Gastrocnemius medialis (tissue), 4 donors: ENCODE measurements around the gene TCF7L2. TPM values are rescaled to one million over a fixed set of nuclear protein-coding genes. Genes with fewer than 3 reads are reported as not detected.
"Not testable (repeated sequence)": the region's sequence is repeated elsewhere in the genome, so short reads cannot be mapped to it uniquely, and the experiment has no call there.

Source experiments
- ATAC-seq, 2 donors: fragments of 150-250 bp; one replicate each; pipeline ENCODE4 v1.9.1; 2016
- DNase-seq, 2 donors: peaks; one replicate each; pipeline ENCODE4 v3.0.0-alpha.2; 2019
- H3K27ac ChIP-seq, 4 donors: fragments of 200-600 bp; sonication (generic); 1 replicate in 1 of 4; 2 replicates in 3 of 4; pipeline ENCODE4 v1.5.1; 2016 to 2018; ENCODE audit warnings: mild to moderate bottlenecking in 2 of 4, moderate library complexity in 1 of 4
- H3K27me3 ChIP-seq, 3 donors: fragments of 200-600 bp; sonication (generic) in 2 of 3; 1 replicate in 1 of 3; 2 replicates in 2 of 3; pipeline versions ENCODE4 v1.5.1 to v1.6.0; 2016 to 2019; ENCODE audit warnings: mild to moderate bottlenecking in 1 of 3, moderate library complexity in 1 of 3
- H3K36me3 ChIP-seq, 2 donors: fragments of 200-600 bp; sonication (generic) in 1 of 2; one replicate each; pipeline ENCODE4 v1.5.1; 2017 to 2018
- H3K4me1 ChIP-seq, 2 donors: fragments of 200-600 bp; sonication (generic) in 1 of 2; one replicate each; pipeline ENCODE4 v1.5.1; 2016 to 2017; ENCODE audit warnings: mild to moderate bottlenecking in 2 of 2
- H3K4me3 ChIP-seq, 4 donors: fragments of 200-600 bp; sonication (generic) in 3 of 4; 1 replicate in 1 of 4; 2 replicates in 3 of 4; pipeline ENCODE4 v1.5.1; 2016 to 2019; ENCODE audit warnings: mild to moderate bottlenecking in 2 of 4
- H3K9me3 ChIP-seq, 3 donors: fragments of 200-600 bp; sonication (generic) in 2 of 3; 1 replicate in 1 of 3; 2 replicates in 2 of 3; pipeline ENCODE4 v1.5.1; 2016 to 2019
- CTCF ChIP-seq, 5 experiments: fragments of 450-650 bp in 3 of 5; fragments of 200-600 bp in 2 of 5; sonication (generic) in 2 of 5; IDR thresholded peaks in 4 of 5; conservative IDR thresholded peaks in 1 of 5; 1 replicate in 4 of 5; 2 replicates in 1 of 5; pipeline ENCODE4 v1.5.1; 2016 to 2019; ENCODE audit warnings: antibody characterized with exemption in 5 of 5, mild to moderate bottlenecking in 3 of 5, moderate library complexity in 3 of 5
- POLR2A ChIP-seq, 2 donors: fragments of 450-650 bp; IDR thresholded peaks; one replicate each; pipeline ENCODE4 v1.6.1; 2017; ENCODE audit warnings: antibody characterized with exemption in 2 of 2, mild to moderate bottlenecking in 2 of 2, moderate library complexity in 2 of 2
- in situ Hi-C, 4 donors: fragments of 200-750 bp; cut with MboI; loops; one replicate each; pipeline versions ENCODE4 v1.15.0 to v1.8.0; 2017; ENCODE audit warnings: low sequenced_read_pairs in 4 of 4
- intact Hi-C: fragments of 100-400 bp; cut with DNase I; formaldehyde crosslinking; loops from one replicate; pipeline ENCODE4 v1.15.1; 2023; ENCODE audit warnings: low total_unique reads
- total RNA-seq, 4 donors: library from RNA; depleted of rRNA; stranded (reverse); fragments of >200 nt; gene quantifications; one replicate each; pipeline versions ENCODE4 v1.1.0 to v1.2.3, GENCODE V29; 2016

TCF7L2 gene
- total RNA-seq, 4 donors from 2014 or later, result 4.6 to 5.1 (median 5.0) TPM

- Histone ChIP-seq H3K36me3 (no peaks in the 10 kb centered on the region), H3K27me3 (no peaks in the 10 kb centered on the region), H3K9me3 (no peaks in the 10 kb centered on the region), H3K27ac (no peak overlapping the region), H3K4me1 (peaks cover 10 to 12% of the 10 kb centered on the region in 2 donors), H3K4me3 (no peak overlapping the region)
- ATAC-seq (no peak), DNase-seq (no peak)
- intact Hi-C loops, result no loop called here
- in situ Hi-C loops, result loop anchor here in 1 of 4 donors (25.0 kb wide), 1 partner anchor 366 kb away; no protein-coding TSS in a partner anchor
- TF ChIP-seq CTCF (IDR thresholded peaks at IDR 0.05 in 4 of 5, conservative IDR thresholded peaks at IDR 0.05 in 1 of 5) (no peak), POLR2A (IDR thresholded peaks at IDR 0.05) (no peak)
Measured at GRCh38 chr10:113103131-113103840, 153.2 kb downstream of the TCF7L2 start.

GRCh38 chr10:113104047-113104446, 154.0 kb downstream of the TCF7L2 start:
- Histone ChIP-seq H3K4me1 (peaks cover 10 to 12% of the 10 kb centered on the region in 2 donors), H3K4me3 (no peak overlapping the region), H3K9me3 (no peaks in the 10 kb centered on the region), H3K27me3 (no peaks in the 10 kb centered on the region), H3K36me3 (no peaks in the 10 kb centered on the region), H3K27ac (peak overlapping the region in 1 of 4 donors; percentile 12)
- TF ChIP-seq CTCF (IDR thresholded peaks at IDR 0.05 in 4 of 5, conservative IDR thresholded peaks at IDR 0.05 in 1 of 5), result no peak
- no peak for TF ChIP-seq POLR2A (IDR thresholded peaks at IDR 0.05)
- ATAC-seq, result no peak
- no peak for DNase-seq
- in situ Hi-C loops (loop anchor here in 1 of 4 donors (25.0 kb wide), 1 partner anchor 367 kb away; no protein-coding TSS in a partner anchor), intact Hi-C loops (no loop called here)

GRCh38 chr10:113108194-113108835, 158.3 kb downstream of the TCF7L2 start:
- in situ Hi-C loops, result loop anchor here in 1 of 4 donors (25.0 kb wide), 1 partner anchor 371 kb away; no protein-coding TSS in a partner anchor
- intact Hi-C loops, result no loop called here
- Histone ChIP-seq H3K4me1 (peaks cover 10 to 12% of the 10 kb centered on the region in 2 donors), H3K9me3 (no peaks in the 10 kb centered on the region), H3K36me3 (no peaks in the 10 kb centered on the region), H3K27ac (no peak overlapping the region), H3K27me3 (no peaks in the 10 kb centered on the region), H3K4me3 (no peak overlapping the region)
- no peak for ATAC-seq
- DNase-seq, result no peak
- TF ChIP-seq POLR2A (IDR thresholded peaks at IDR 0.05), result no peak
- TF ChIP-seq CTCF (IDR thresholded peaks at IDR 0.05 in 4 of 5, conservative IDR thresholded peaks at IDR 0.05 in 1 of 5), result peak in 3 of 5 experiments; percentile 40 to 50 (median 43)

GRCh38 chr10:113108948-113109347, 158.9 kb downstream of the TCF7L2 start:
- ATAC-seq (no peak), DNase-seq (no peak)
- Histone ChIP-seq H3K4me1 (peaks cover 8 to 10% of the 10 kb centered on the region in 2 donors), H3K4me3 (no peak overlapping the region), H3K9me3 (no peaks in the 10 kb centered on the region), H3K36me3 (no peaks in the 10 kb centered on the region), H3K27me3 (no peaks in the 10 kb centered on the region), H3K27ac (no peak overlapping the region)
- in situ Hi-C loops (loop anchor here in 1 of 4 donors (25.0 kb wide), 1 partner anchor 372 kb away; no protein-coding TSS in a partner anchor), intact Hi-C loops (no loop called here)
- TF ChIP-seq POLR2A (IDR thresholded peaks at IDR 0.05) (no peak), CTCF (IDR thresholded peaks at IDR 0.05 in 4 of 5, conservative IDR thresholded peaks at IDR 0.05 in 1 of 5) (no peak)

- H3K4me1 ChIP-seq, H3K9me3 ChIP-seq, H3K36me3 ChIP-seq, H3K27ac ChIP-seq, H3K27me3 ChIP-seq, intact Hi-C loops, DNase-seq, ATAC-seq, H3K4me3 ChIP-seq: not testable (repeated sequence)
- in situ Hi-C loops, result loop anchor here in 1 of 4 donors (25.0 kb wide), 1 partner anchor 372 kb away; no protein-coding TSS in a partner anchor
Measured at GRCh38 chr10:113109482-113109881, 159.4 kb downstream of the TCF7L2 start.
